ENCODE results near the gene SPATA31E1. TPM values are rescaled to one million over a fixed set of nuclear protein-coding genes. Genes with fewer than 3 reads are reported as not detected.

The SPATA31E1 gene
- total and polyA plus RNA-seq, 2 donors (not counting 1 experiment from before 2014, with no cell fraction given): not detected

DNA sequence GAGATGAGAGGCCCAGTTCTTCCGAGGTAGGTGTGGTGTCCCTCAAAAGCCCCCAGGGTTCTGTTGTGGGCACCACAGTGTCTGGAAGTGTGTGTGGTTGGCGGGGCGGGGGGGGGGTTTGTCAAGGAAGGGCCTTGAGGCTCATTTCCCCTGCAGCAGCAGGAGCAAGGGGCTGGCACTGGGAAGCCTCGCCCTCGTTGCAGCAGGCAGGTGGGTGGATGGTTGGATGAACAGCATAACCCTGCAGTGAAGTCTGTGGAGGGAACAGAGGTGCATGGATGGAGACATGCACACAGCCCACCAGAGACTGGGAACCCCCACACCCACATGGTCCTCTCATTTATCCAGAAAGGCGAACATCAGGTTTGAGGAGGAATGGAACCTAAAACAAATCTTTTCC lies 2.0 kb upstream of the SPATA31E1 start:
- intact Hi-C loops (cut with micrococcal nuclease): no loop called here
- H3K4me1 Mint-ChIP-seq: no peaks in the 10 kb centered on the region
- no peaks in the 10 kb centered on the region for H3K9me3 Mint-ChIP-seq (ENCODE audit: insufficient read depth)
- no peak overlapping the region for H3K27ac Mint-ChIP-seq
- H3K27me3 Mint-ChIP-seq: no peaks in the 10 kb centered on the region
- Histone ChIP-seq H3K9me3 (ENCODE audit: control extremely low read depth in 1 of 3, control insufficient read depth in 2 of 3, insufficient read depth in 1 of 3, low read length in 2 of 3) (peaks cover 0 to 3% (median 0%) of the 10 kb centered on the region in 3 donors), H3K4me3 (ENCODE audit: control extremely low read depth in 1 of 5, extremely low read depth in 1 of 5, insufficient read depth in 1 of 5, low read depth in 2 of 5, low read length in 4 of 5) (no peak overlapping the region), H3K9ac (ENCODE audit: low read length) (no peak overlapping the region), H3K4me2 (replicated peaks; ENCODE audit: low read depth, low read length, poor library complexity, severe bottlenecking) (no peak overlapping the region), H3K4me1 (ENCODE audit: control insufficient read depth in 2 of 2, insufficient read depth in 2 of 2, low read length in 2 of 2) (no peaks in the 10 kb centered on the region), H3K36me3 (replicated peaks in 1 of 2; ENCODE audit: control extremely low read depth in 1 of 2, control insufficient read depth in 1 of 2, extremely low read depth in 1 of 2, insufficient read depth in 2 of 2, low read length in 1 of 2) (no peaks in the 10 kb centered on the region), H3K27me3 (replicated peaks in 1 of 4; ENCODE audit: control extremely low read depth in 1 of 4, control insufficient read depth in 3 of 4, insufficient read depth in 4 of 4, low read length in 3 of 4) (no peaks in the 10 kb centered on the region), H3K79me2 (ENCODE audit: control insufficient read depth, insufficient read depth, low read length) (no peaks in the 10 kb centered on the region), H4K20me1 (ENCODE audit: control insufficient read depth, insufficient read depth, low read length, poor library complexity, severe bottlenecking) (no peaks in the 10 kb centered on the region), H3K27ac (ENCODE audit: low read length in 2 of 2) (no peak overlapping the region), H2AFZ (ENCODE audit: insufficient read depth, low read depth, low read length, poor library complexity, severe bottlenecking) (no peak overlapping the region)
- 85% methylated on average over 2 of the region's 6 CpGs for whole genome bisulfite sequencing (ENCODE audit: insufficient coverage)
- TF ChIP-seq, protein P1, sequence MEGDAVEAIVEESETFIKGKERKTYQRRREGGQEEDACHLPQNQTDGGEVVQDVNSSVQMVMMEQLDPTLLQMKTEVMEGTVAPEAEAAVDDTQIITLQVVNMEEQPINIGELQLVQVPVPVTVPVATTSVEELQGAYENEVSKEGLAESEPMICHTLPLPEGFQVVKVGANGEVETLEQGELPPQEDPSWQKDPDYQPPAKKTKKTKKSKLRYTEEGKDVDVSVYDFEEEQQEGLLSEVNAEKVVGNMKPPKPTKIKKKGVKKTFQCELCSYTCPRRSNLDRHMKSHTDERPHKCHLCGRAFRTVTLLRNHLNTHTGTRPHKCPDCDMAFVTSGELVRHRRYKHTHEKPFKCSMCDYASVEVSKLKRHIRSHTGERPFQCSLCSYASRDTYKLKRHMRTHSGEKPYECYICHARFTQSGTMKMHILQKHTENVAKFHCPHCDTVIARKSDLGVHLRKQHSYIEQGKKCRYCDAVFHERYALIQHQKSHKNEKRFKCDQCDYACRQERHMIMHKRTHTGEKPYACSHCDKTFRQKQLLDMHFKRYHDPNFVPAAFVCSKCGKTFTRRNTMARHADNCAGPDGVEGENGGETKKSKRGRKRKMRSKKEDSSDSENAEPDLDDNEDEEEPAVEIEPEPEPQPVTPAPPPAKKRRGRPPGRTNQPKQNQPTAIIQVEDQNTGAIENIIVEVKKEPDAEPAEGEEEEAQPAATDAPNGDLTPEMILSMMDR (IDR thresholded peaks at IDR 0.05): no peak
- TF ChIP-seq EZH2 (IDR thresholded peaks at IDR 0.05; ENCODE audit: borderline replicate concordance, insufficient read depth, low read depth, low read length, poor library complexity, severe bottlenecking): no peak
- ChIA-PET POLR2A (no interaction called here), CTCF (no interaction called here)
- ATAC-seq (ENCODE audit: low read depth) (no peak), DNase-seq (no peak)
- no peak overlapping the region for H3K4me3 Mint-ChIP-seq

DNA sequence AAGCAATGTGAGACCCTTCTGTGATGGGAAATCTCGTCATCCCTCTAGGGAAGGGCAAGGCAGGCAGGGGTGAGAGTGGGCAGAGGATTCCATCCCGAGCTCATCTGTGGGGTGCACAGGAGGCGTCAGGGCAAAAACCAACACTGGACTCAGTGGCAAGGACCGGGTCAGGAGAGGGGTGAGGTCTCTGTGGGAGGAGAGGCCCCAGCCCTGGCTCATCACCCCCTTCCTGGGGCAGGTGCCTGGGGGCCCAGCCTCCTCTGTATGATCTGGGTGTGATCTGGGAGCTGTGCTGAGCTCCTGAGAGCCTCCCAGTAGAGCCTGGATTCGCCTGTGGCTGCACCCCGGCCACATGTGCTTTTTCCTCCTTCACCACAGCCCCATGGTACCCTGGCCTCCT lies 597 bp downstream of the SPATA31E1 start:
- CTCF ChIA-PET: no interaction called here
- Mint-ChIP-seq H3K4me3 (no peak overlapping the region), H3K27ac (no peak overlapping the region), H3K4me1 (no peaks in the 10 kb centered on the region), H3K27me3 (no peaks in the 10 kb centered on the region), H3K9me3 (ENCODE audit: insufficient read depth) (no peaks in the 10 kb centered on the region)
- intact Hi-C loops (cut with micrococcal nuclease): no loop called here
- ATAC-seq (ENCODE audit: low read depth) (no peak), DNase-seq (no peak)
- Histone ChIP-seq H3K9me3 (ENCODE audit: control extremely low read depth in 1 of 3, control insufficient read depth in 2 of 3, insufficient read depth in 1 of 3, low read length in 2 of 3) (no peaks in the 10 kb centered on the region), H3K27ac (ENCODE audit: low read length in 2 of 2) (no peak overlapping the region), H3K4me2 (replicated peaks; ENCODE audit: low read depth, low read length, poor library complexity, severe bottlenecking) (no peak overlapping the region), H3K9ac (ENCODE audit: low read length) (no peak overlapping the region), H2AFZ (ENCODE audit: insufficient read depth, low read depth, low read length, poor library complexity, severe bottlenecking) (no peak overlapping the region), H3K4me1 (ENCODE audit: control insufficient read depth in 2 of 2, insufficient read depth in 2 of 2, low read length in 2 of 2) (no peaks in the 10 kb centered on the region), H3K4me3 (ENCODE audit: control extremely low read depth in 1 of 5, extremely low read depth in 1 of 5, insufficient read depth in 1 of 5, low read depth in 2 of 5, low read length in 4 of 5) (no peak overlapping the region), H3K27me3 (replicated peaks in 1 of 4; ENCODE audit: control extremely low read depth in 1 of 4, control insufficient read depth in 3 of 4, insufficient read depth in 4 of 4, low read length in 3 of 4) (no peaks in the 10 kb centered on the region), H3K79me2 (ENCODE audit: control insufficient read depth, insufficient read depth, low read length) (no peaks in the 10 kb centered on the region), H4K20me1 (ENCODE audit: control insufficient read depth, insufficient read depth, low read length, poor library complexity, severe bottlenecking) (no peaks in the 10 kb centered on the region), H3K36me3 (replicated peaks in 1 of 2; ENCODE audit: control extremely low read depth in 1 of 2, control insufficient read depth in 1 of 2, extremely low read depth in 1 of 2, insufficient read depth in 2 of 2, low read length in 1 of 2) (no peaks in the 10 kb centered on the region)
- TF ChIP-seq, protein P1 (IDR thresholded peaks at IDR 0.05): no peak
- no peak for TF ChIP-seq EZH2 (IDR thresholded peaks at IDR 0.05; ENCODE audit: borderline replicate concordance, insufficient read depth, low read depth, low read length, poor library complexity, severe bottlenecking)
- POLR2A ChIA-PET: no interaction called here
- WGBS (ENCODE audit: insufficient coverage): 75% methylated on average over 3 of the region's 6 CpGs

Measured in B cell (primary cell).